Cardiac fibroblast (primary cell): Measurements from ENCODE around the gene CERS5.

Experiments used
- DNase-seq, 2 donors: peaks; one replicate each; pipeline versions ENCODE4 v3.0.0 to v3.0.0-alpha.2; 2010; ENCODE audit warnings: low read depth in 2 of 2
- H3K4me3 ChIP-seq, 2 donors: replicated peaks in 1 of 2; 1 replicate in 1 of 2; 2 replicates in 1 of 2; pipeline ENCODE4 v1.5.1; 2011; ENCODE audit warnings: low read depth in 2 of 2, low read length in 2 of 2, mild to moderate bottlenecking in 2 of 2, moderate library complexity in 1 of 2
- TF ChIP-seq, protein P1 (sequence below): IDR thresholded peaks from one replicate; pipeline ENCODE4 v1.5.1; 2011; ENCODE audit warnings: low read depth, mild to moderate bottlenecking, low read length, inconsistent platforms

CERS5 gene

DNA sequence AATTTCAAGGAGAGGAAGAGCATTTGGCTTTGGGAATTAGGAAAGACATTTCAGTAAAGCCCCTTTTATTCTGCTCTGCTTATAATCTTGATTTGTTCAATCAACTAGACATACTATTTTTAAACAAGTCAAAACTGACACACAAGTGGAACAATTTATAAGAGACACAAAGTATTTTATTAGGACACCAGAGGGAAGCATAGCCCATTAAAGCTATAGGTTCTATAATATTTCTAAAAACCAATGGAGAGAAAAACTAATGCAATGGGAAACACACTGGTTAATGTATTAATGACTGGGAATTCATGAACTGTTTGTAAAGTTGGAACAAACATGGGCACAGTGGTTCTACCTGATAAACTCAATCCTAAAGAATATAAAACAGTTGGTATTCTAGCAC is 15.3 kb upstream of the CERS5 start:
- H3K4me3 ChIP-seq: no peak overlapping the region
- DNase-seq: no peak
- TF ChIP-seq, protein P1, sequence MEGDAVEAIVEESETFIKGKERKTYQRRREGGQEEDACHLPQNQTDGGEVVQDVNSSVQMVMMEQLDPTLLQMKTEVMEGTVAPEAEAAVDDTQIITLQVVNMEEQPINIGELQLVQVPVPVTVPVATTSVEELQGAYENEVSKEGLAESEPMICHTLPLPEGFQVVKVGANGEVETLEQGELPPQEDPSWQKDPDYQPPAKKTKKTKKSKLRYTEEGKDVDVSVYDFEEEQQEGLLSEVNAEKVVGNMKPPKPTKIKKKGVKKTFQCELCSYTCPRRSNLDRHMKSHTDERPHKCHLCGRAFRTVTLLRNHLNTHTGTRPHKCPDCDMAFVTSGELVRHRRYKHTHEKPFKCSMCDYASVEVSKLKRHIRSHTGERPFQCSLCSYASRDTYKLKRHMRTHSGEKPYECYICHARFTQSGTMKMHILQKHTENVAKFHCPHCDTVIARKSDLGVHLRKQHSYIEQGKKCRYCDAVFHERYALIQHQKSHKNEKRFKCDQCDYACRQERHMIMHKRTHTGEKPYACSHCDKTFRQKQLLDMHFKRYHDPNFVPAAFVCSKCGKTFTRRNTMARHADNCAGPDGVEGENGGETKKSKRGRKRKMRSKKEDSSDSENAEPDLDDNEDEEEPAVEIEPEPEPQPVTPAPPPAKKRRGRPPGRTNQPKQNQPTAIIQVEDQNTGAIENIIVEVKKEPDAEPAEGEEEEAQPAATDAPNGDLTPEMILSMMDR: no peak

DNA sequence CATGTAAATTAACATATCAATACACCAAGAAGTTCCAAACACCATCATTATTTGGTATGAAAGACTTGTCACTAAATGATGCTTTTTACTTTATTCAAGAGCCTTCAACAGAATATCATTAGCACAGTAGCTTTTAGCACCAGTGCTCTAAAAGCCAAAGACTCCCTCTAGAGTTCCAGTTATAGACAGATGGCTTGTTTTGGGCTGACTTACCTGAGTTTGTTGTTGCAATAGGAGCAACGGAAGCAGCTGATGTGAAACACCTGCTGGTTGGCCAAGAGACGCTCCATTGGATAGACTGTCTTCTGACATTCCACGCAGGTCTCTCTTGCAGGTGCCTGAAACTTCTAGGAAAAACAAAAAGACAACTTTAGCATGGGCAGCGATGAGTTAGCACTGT is 14.5 kb upstream of the CERS5 start:
- no peak overlapping the region for H3K4me3 ChIP-seq
- no peak for DNase-seq
- TF ChIP-seq, protein P1: no peak

DNA sequence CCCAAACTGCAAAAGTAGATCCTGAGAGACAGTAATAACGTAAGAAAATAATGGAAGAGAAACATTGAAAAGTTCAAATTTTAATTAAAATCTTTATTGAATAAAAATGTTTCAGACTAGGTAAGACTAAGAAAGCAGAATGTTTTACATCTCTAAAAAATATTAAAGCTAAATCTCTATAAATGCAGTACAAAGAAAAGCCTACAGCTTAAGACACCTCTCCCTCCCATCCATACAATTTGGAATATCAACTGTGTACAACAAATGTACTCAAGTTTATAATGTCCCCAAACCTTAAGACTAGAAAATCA is 8.5 kb upstream of the CERS5 start:
- no peak for DNase-seq
- H3K4me3 ChIP-seq: no peak overlapping the region
- TF ChIP-seq, protein P1: no peak

DNA sequence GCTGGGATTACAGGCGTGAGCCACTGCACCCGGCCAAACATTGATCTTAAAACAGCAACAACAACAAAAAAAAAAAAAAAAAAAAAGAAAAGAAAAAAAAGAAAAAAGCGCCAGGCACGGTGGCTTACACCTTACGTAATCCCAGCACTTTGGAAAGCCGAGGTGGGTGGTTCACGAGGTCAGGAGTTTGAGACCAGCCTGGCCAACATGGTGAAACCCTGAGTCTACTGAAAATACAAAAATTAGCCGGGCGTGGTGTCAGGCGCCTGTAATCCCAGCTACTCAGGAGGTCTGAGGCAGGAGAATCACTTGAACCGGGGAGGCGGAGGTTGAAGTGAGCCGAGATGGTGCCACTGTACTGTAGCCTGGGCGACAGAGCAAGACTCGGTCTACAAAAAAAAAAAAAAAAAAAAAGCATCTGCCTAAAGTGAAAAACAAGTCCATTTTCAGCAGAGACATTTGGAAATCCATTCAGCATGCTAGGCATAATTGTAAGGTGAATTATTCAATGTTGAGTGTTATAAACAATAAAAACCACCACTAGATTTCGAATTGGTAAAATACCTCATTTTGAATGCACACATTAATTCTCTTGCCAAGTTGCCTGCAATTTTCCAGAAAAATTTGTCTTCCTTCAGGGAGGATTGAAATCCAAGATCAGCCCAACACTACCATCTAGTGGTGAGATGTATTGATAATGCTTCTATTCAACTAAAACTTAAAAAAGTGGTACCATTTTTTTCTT is 8.0 kb upstream of the CERS5 start:
- DNase-seq: peak; percentile 89

DNA sequence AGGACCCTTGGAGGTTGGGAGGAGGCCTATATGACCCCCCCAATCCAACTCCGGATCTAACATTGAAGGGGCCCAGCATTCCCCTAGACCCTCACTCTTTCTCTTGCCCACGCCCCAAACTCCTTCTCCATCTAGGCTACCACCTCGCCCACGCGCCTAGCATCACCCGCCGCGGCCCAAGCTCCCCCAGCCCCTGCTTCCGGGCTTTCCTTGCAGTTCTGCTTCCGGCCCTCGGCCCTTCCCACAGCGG is 445 bp downstream of the CERS5 start:
- TF ChIP-seq, protein P1: no peak
- no peak for DNase-seq
- peak overlapping the region; percentile 79 to 80 for H3K4me3 ChIP-seq

More for the DNA sequence above, 8.0 kb upstream of the CERS5 start:
- no peak overlapping the region for H3K4me3 ChIP-seq
- TF ChIP-seq, protein P1: peak; percentile 49

DNA sequence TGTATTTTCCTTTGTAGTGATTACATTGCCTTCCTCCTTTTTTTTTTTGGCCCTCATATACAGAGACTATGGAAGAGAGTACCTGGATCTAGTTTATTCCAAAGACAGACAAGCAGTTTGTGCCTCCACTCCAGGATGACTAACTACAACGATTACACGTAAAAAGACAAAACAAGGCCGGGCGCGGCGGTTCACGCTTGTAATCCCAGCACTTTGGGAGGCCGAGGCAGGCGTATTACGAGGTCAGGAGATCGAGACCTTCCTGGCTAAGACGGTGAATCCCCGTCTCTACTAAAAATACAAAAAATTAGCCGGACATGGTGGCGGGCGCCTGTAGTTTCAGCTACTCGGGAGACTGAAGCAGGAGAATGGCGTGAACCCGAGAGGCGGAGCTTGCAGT is 2.2 kb downstream of the CERS5 start:
- TF ChIP-seq, protein P1: no peak
- H3K4me3 ChIP-seq: no peak overlapping the region
- no peak for DNase-seq

DNA sequence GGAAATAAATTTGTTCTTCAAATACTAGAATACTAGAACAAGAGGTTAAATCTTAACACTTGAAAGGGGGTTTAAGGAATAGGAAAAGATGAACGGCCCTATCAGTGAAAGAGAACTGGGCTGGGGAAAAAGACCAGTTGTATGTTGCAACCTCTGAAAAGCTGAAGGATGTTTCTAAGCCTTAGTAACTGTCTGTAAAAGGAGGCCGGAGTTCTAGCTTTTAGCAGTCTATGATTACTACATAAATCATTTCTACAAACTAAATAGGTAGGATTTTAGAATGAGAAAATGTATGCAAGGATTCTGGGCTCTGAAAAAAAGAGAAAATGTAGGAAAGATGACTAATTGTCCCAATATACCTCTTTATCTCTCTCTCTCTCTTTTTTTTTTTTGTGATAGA is 4.9 kb downstream of the CERS5 start:
- no peak overlapping the region for H3K4me3 ChIP-seq
- TF ChIP-seq, protein P1: no peak
- peak; percentile 54 to 66 for DNase-seq
